Hematopoietic multipotent progenitor cell treated with erythropoietin and hydrocortisone succinate and interleukin-3 and kit ligand, for 4 days (in vitro differentiated cells): ENCODE results near the gene HDHD2.
A peak's percentile ranks its signal among the peaks of the same experiment; 100 is the strongest.

Source experiments
- DNase-seq: peaks from one replicate; pipeline ENCODE4 v3.0.0-alpha.2; 2015

The HDHD2 gene

GRCh38 chr18:47143899-47144485 is 6.3 kb downstream of the HDHD2 start:
- peak; percentile 40 for DNase-seq

GRCh38 chr18:47143153-47143552 is 7.1 kb downstream of the HDHD2 start:
- no peak for DNase-seq

DNA sequence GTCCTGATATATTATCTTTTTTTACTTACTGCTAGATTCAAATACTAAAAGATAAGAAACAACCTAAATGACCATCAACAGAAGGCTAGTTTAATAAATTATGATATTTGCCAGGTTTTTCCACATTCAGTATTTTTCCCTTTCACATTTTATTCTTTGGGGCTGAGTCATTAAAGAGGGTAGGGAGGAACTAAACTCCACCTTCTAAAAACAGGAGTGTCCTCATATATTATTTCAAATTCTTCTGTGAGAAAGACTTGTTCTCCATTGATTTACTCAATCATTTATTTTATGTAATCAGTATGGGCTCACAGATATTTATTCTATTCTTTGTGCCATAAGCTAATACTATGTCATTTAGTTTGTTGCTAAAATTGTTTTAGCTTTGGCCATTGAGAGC is 9.0 kb downstream of the HDHD2 start:
- no peak for DNase-seq

- no peak for DNase-seq
These were observed 29.2 kb downstream of the HDHD2 start for GRCh38 chr18:47121146-47121545.

DNA sequence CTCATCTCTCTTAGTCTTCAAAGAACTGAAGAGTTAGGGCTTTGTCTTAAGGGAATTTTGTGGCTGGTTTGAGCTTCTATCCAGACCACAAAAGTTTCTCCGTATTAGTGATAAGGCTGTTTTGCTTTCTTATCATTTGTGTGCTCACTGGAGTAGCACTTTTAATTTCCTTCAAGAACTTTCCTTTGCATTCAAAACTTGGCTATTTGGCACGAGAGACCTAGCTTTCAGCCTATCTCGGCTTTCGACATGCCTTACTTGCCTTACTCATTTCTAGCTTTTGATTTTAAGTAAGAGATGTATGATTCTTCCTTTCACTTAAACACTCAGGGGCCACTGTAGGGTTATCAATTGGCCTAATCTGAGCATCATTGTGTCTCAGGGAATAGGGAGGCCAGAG is 29.9 kb downstream of the HDHD2 start:
- DNase-seq = peak; percentile 47

DNA sequence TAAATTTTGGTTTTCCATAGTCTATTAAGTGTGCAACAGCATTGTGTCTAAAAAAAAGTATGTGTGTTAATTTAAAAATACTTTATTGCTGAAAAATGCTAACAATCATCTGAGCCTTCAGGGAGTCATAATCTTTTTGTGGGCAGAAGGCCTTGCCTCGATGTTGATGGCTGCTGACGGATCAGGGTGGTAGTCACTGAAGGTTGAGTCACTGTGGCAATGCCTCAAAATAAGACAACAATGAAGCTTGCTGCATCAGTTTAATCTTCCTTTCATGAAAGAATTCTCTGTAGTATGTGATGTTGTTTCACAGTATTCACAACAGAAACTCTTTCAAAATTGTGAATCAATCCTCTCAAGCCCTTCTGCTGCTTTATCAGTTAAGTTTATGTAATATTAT is 31.3 kb downstream of the HDHD2 start:
- no peak for DNase-seq

DNA sequence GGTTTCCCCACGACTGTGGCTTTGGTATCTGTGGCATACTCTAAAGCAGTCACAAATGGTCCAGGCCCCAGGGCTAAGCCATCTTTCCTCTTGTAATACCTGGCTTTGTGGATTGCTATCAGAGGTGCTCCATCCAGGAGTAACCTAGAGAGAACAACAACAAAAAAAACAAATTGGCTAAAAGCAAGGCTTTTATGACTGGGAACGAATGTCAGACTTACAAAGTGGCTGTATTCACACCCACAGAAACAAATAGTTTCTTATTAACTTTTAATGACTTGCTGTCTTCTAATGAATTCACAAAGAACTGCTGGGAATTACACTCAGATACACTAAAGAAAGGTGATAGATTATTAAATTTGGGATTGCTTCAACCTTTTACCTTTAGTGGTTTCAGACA is 35.1 kb downstream of the HDHD2 start:
- DNase-seq = no peak

GRCh38 chr18:47113796-47114540 is 36.3 kb downstream of the HDHD2 start:
- DNase-seq = no peak

GRCh38 chr18:47110492-47111274 is 39.6 kb downstream of the HDHD2 start:
- no peak for DNase-seq

- no peak for DNase-seq
These were observed 40.6 kb downstream of the HDHD2 start for GRCh38 chr18:47109720-47110119.

DNA sequence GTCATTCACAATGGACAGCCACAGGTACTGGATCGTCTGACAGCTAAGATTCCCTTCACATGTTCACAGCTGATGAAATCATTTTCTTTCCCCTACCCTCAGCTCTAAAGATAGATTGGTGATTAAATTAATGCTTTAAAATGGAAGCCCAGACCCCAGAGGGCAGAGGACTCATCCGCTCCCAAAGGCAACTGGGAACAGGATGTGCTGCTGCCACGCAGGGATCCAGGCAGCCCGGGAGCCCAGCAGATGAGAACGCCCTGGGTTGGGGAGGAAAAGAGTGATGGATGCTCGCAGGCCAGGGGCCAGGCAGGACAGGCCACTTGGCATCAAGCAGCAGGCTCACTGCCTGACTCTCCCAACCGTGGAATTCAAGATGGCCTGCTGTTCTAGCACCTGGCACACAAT is 41.3 kb downstream of the HDHD2 start:
- no peak for DNase-seq

- no peak for DNase-seq
These were observed 41.9 kb downstream of the HDHD2 start for GRCh38 chr18:47108373-47108772.

GRCh38 chr18:47100212-47100831 is 50.0 kb downstream of the HDHD2 start:
- peak; percentile 75 for DNase-seq

DNA sequence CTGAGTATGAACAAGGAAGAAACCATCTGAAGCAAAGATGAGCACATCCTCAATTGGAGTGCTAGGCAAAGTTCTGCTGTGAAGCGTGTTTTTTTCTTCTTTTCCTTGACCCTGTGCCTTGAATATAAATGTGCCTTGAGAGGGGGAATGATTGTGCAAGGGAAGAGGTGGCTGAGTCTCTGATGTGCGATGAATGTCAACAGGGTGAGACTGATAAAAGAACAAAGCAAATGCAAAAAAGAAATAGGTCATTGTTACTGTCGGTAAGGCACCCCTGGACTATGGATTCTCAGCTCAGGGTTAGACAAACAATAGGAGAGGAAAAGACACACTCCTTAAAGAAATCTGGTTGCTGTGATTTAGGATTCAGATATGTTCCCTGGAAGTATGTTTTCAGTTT is 54.5 kb downstream of the HDHD2 start:
- DNase-seq = no peak

- no peak for DNase-seq
These were observed 62.6 kb downstream of the HDHD2 start for GRCh38 chr18:47087676-47088075.

GRCh38 chr18:47081578-47081977 is 68.7 kb downstream of the HDHD2 start:
- peak; percentile 27 for DNase-seq

GRCh38 chr18:47080872-47081271 is 69.4 kb downstream of the HDHD2 start:
- DNase-seq = no peak

- no peak for DNase-seq
These were observed 73.2 kb downstream of the HDHD2 start for GRCh38 chr18:47077111-47077510.

- DNase-seq = no peak
These were observed 75.0 kb downstream of the HDHD2 start for GRCh38 chr18:47075098-47075883.

DNA sequence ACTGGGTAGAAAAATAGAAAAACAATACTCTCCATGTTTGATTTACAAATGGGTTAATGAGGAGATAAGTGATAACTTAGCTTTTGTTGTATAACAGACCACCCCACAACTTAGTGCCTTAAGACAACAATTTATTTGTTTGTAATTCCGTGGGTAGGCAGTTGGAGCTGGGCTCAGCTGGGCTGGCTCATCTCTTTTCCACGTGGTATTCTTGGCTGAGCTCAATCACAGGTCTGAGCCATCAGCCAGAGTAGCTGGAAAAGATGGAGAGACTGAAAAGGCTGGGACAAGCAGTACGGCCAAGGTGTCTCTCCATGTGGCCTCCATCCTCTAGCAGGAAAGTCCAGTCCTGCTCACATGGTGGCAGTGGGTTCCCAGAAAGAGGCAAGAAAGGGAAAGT is 82.7 kb downstream of the HDHD2 start:
- no peak for DNase-seq

GRCh38 chr18:47063096-47063495 is 87.2 kb downstream of the HDHD2 start:
- no peak for DNase-seq

- DNase-seq = peak; percentile 17
These were observed 87.8 kb downstream of the HDHD2 start for GRCh38 chr18:47062471-47062870.
